HepG2 (cell line): Measurements from ENCODE around the gene PRELID1. TPM values are rescaled to one million over a fixed set of nuclear protein-coding genes. Genes with fewer than 3 reads are reported as not detected.

Source experiments
- ATAC-seq: fragments of 200-7000 bp; cut with Tn5 transposase; 3 replicates; pipeline ENCODE4 v1.9.1; 2020; ENCODE audit warnings: mild to moderate bottlenecking, moderate library complexity
- BruUV-seq: library from RNA; stranded (reverse); fragments of 400-500 nt; replicated peaks from 2 replicates; lab custom pipeline; 2021; lab: Mats Ljungman, UMichigan
- CTCF ChIA-PET: fragments of 300-600 bp; formaldehyde crosslinking; extraction: SDS; loops from one replicate; lab custom pipeline; 2021; ENCODE audit warnings: low total read pairs, inconsistent platforms, low intra/inter-chr PET ratio; lab: Yijun Ruan, JAX
- POLR2A ChIA-PET: fragments of 350-600 bp; sonication (Branson Sonifier 250); formaldehyde crosslinking; loops from one replicate; lab custom pipeline; 2020; ENCODE audit warnings: antibody characterized with exemption, inconsistent platforms; lab: Yijun Ruan, JAX
- DNase-seq: peaks from one replicate; pipeline ENCODE4 v3.0.0-alpha.2; 2015; ENCODE audit warnings: low spot score
- FAIRE-seq: peaks from 3 replicates; lab custom pipeline; 2011; peaks lifted over from hg19 to GRCh38; lab: Jason Lieb, UNC
- H2AFZ ChIP-seq: one replicate; pipeline ENCODE4 v1.6.1; 2011; ENCODE audit warnings: low read length, inconsistent platforms
- H3K27ac ChIP-seq: fragments of 300-600 bp; 3 replicates; pipeline ENCODE4 v1.8.0; 2011; ENCODE audit warnings: mixed run types, mild to moderate bottlenecking, mixed read lengths, low read length, inconsistent platforms; ENCODE audit not compliant: insufficient read depth; ENCODE audit errors: extremely low read length
- H3K27me3 ChIP-seq, 2 experiments: fragments of 200-600 bp in 1 of 2; 2 replicates in 1 of 2; 3 replicates in 1 of 2; pipeline versions ENCODE4 v1.6.0 to v1.8.0; 2011; ENCODE audit warnings: low read length in 2 of 2, mild to moderate bottlenecking in 2 of 2, moderate library complexity in 2 of 2, inconsistent platforms in 1 of 2; ENCODE audit not compliant: insufficient read depth in 2 of 2, control insufficient read depth in 1 of 2
- H3K36me3 ChIP-seq, 2 experiments: fragments of 200-600 bp in 1 of 2; replicated peaks in 1 of 2; 2 replicates in 1 of 2; 3 replicates in 1 of 2; pipeline versions ENCODE4 v1.5.1 to v1.8.0; 2011; ENCODE audit warnings: low read length in 2 of 2, inconsistent platforms in 1 of 2; ENCODE audit not compliant: insufficient read depth in 2 of 2, control insufficient read depth in 1 of 2
- H3K4me1 ChIP-seq: 2 replicates; pipeline ENCODE4 v1.5.1; 2012; ENCODE audit warnings: low read length, inconsistent platforms; ENCODE audit not compliant: insufficient read depth
- H3K4me2 ChIP-seq: 2 replicates; pipeline ENCODE4 v1.6.0; 2011; ENCODE audit warnings: low read depth, low read length, inconsistent platforms
- H3K4me3 ChIP-seq, 3 experiments: fragments of 200-600 bp in 1 of 3; sonication (generic), shearing (Covaris generic) in 1 of 3; replicated peaks in 1 of 3; 2 replicates each; pipeline ENCODE4 v1.5.1; 2011 to 2016; ENCODE audit warnings: low read length in 3 of 3, inconsistent platforms in 2 of 3, low read depth in 2 of 3, mild to moderate bottlenecking in 2 of 3, control low read depth in 1 of 3, mixed read lengths in 1 of 3; ENCODE audit not compliant: insufficient read depth in 1 of 3
- H3K79me2 ChIP-seq: one replicate; pipeline ENCODE4 v1.6.1; 2011; ENCODE audit warnings: low read length, inconsistent platforms; ENCODE audit not compliant: insufficient read depth
- H3K9ac ChIP-seq: 2 replicates; pipeline ENCODE4 v1.6.0; 2011; ENCODE audit warnings: mild to moderate bottlenecking, low read depth, low read length, inconsistent platforms; ENCODE audit not compliant: insufficient read depth
- H3K9me3 ChIP-seq: 2 replicates; pipeline ENCODE4 v1.5.1; 2012; ENCODE audit warnings: mild to moderate bottlenecking, low read length
- H4K20me1 ChIP-seq: 2 replicates; pipeline ENCODE4 v1.6.0; 2011; ENCODE audit warnings: inconsistent platforms, mild to moderate bottlenecking, low read length, moderate library complexity; ENCODE audit not compliant: insufficient read depth
- ARNT2 ChIP-seq: sonication (generic); formaldehyde crosslinking; IDR thresholded peaks from 2 replicates; pipeline ENCODE4 v1.8.0; 2022; ENCODE audit warnings: mild to moderate bottlenecking, low read depth, missing genetic modification reagents, moderate library complexity
- ATF7 ChIP-seq, 2 experiments: fragments of 450-650 bp in 1 of 2; sonication (generic) in 1 of 2; formaldehyde crosslinking in 1 of 2; IDR thresholded peaks; 2 replicates each; pipeline versions ENCODE4 v1.4.0 to v1.6.1; 2016 to 2020; ENCODE audit warnings: antibody characterized with exemption in 1 of 2, mild to moderate bottlenecking in 1 of 2, missing genetic modification reagents in 1 of 2
- EED ChIP-seq: sonication (generic); formaldehyde crosslinking; IDR thresholded peaks from 2 replicates; pipeline ENCODE4 v1.5.0; 2020; ENCODE audit warnings: mild to moderate bottlenecking, missing genetic modification reagents
- GPBP1L1 ChIP-seq: sonication (generic); formaldehyde crosslinking; IDR thresholded peaks from 2 replicates; pipeline ENCODE4 v1.5.0; 2020; ENCODE audit warnings: mild to moderate bottlenecking, missing genetic modification reagents
- MNT ChIP-seq: fragments of 450-650 bp; IDR thresholded peaks from 2 replicates; pipeline ENCODE4 v1.6.1; 2016
- POGZ ChIP-seq: sonication (generic); formaldehyde crosslinking; IDR thresholded peaks from 2 replicates; pipeline ENCODE4 v1.4.0; 2020; ENCODE audit warnings: mild to moderate bottlenecking, missing genetic modification reagents
- SP4 ChIP-seq: sonication (generic); formaldehyde crosslinking; IDR thresholded peaks from 2 replicates; pipeline ENCODE4 v1.8.1; 2023; ENCODE audit warnings: mild to moderate bottlenecking, missing genetic modification reagents
- THAP9 ChIP-seq: sonication (generic); formaldehyde crosslinking; IDR thresholded peaks from 2 replicates; pipeline ENCODE4; 2020; ENCODE audit warnings: missing genetic modification reagents, mild to moderate bottlenecking, borderline replicate concordance
- ZNF652 ChIP-seq: IDR thresholded peaks from 2 replicates; pipeline ENCODE4 v1.6.1; 2016; ENCODE audit warnings: low read depth, borderline replicate concordance
- ZNF740 ChIP-seq: sonication (generic); formaldehyde crosslinking; IDR thresholded peaks from 2 replicates; pipeline ENCODE4 v1.4.0; 2020; ENCODE audit warnings: missing genetic modification reagents
- WGBS: methylation state at CpG from one replicate; pipeline ENCODE4 v1.1.6; 2017; ENCODE audit warnings: low lambda C conversion rate; 5-methylcytosine and 5-hydroxymethylcytosine counted together
- in situ Hi-C: cut with HindIII; loops from 2 replicates; pipeline ENCODE4 v1.10.0; 2017; ENCODE audit warnings: low pct_unique_long_range_greater_than_20kb; ENCODE audit not compliant: extremely low pct_ligation_motif_present
- intact Hi-C: fragments of 100-400 bp; cut with micrococcal nuclease; formaldehyde crosslinking; loops from one replicate; pipeline ENCODE4 v1.10.0; 2022; ENCODE audit not compliant: unreplicated experiment
- polyA plus RNA-seq, 8 experiments: library from polyadenylated mRNA; depleted of rRNA in 3 of 8; stranded (reverse) in 7 of 8; unstranded in 1 of 8; fragments of >200 nt; fragmentation: Illumina TruSeq in 4 of 8; extraction: Trizol in 4 of 8; gene quantifications; 2 replicates each; pipeline versions ENCODE4 v1.2.1 to v1.2.3, GENCODE V29; 2011 to 2016; ENCODE audit warnings: low read depth in 4 of 8, missing spikeins in 1 of 8, mixed read lengths in 1 of 8; ENCODE audit not compliant: insufficient read depth in 1 of 8
- total RNA-seq, 5 experiments: library from RNA; depleted of rRNA; stranded (reverse); fragments of >200 nt; fragmentation: Illumina TruSeq; extraction: Trizol; gene quantifications; 2 replicates each; pipeline ENCODE4 v1.2.3, GENCODE V29; 2016; ENCODE audit warnings: low read depth in 1 of 5

Gene PRELID1
- total and polyA plus RNA-seq, 2 of the 13 experiments (the other 11 are each of a cell fraction or from before 2014, with no cell fraction given) = 250 to 271 TPM

- no peak overlapping the region for H3K4me2 ChIP-seq
- no peak overlapping the region for H3K4me3 ChIP-seq
- peaks cover 14 to 47% of the 10 kb centered on the region in 2 experiments for H3K36me3 ChIP-seq
- TF ChIP-seq POGZ (CRISPR knock-in tag) (no peak), SP4 (CRISPR knock-in tag) (0 out of 2 replicates have a peak, but pooled peaks have one; percentile 6), ATF7 (IDR thresholded peaks at IDR 0.05) (0 out of 2 replicates have a peak, but pooled peaks have one; percentile 8), ATF7 (CRISPR knock-in tag; IDR thresholded peaks at IDR 0.05) (no peak)
- intact Hi-C loops = loop anchor here (5.0 kb wide), 1 partner anchor 119 kb away; the partner anchor contains the start of gene PRR7
- POLR2A ChIA-PET = interaction anchor here (0.9 to 2.7 kb wide), 5 partner anchors 24 to 126 kb away, joined by 3 to 31 read pairs (median 9); partner anchors contain the start of gene LMAN2
- no peaks in the 10 kb centered on the region for H4K20me1 ChIP-seq
- in situ Hi-C loops = no loop called here
- H3K79me2 ChIP-seq = peaks cover 8% of the 10 kb centered on the region
- H3K27ac ChIP-seq = peak overlapping the region; percentile 83
- H3K9ac ChIP-seq = peak overlapping the region; percentile 61; the same call in 1 of the 2 replicates
- no TSS peak for BruUV-seq
- no peak for FAIRE-seq
- WGBS = 96% methylated on average over 19 of the region's 19 CpGs
- CTCF ChIA-PET = no interaction called here
- ATAC-seq = no peak
- no peak for DNase-seq
- no peak overlapping the region for H2AFZ ChIP-seq
- H3K27me3 ChIP-seq = no peaks in the 10 kb centered on the region
- no peaks in the 10 kb centered on the region for H3K9me3 ChIP-seq
- H3K4me1 ChIP-seq = peaks cover 52% of the 10 kb centered on the region
Observed at GRCh38 chr5:177328545-177329231, 25.1 kb downstream of the PRELID1 start.

GRCh38 chr5:177329883-177330282 lies 26.3 kb downstream of the PRELID1 start:
- no peaks in the 10 kb centered on the region for H4K20me1 ChIP-seq
- ChIA-PET POLR2A (no interaction called here), CTCF (no interaction called here)
- H3K9ac ChIP-seq = no peak overlapping the region
- H3K36me3 ChIP-seq = peaks cover 24 to 53% of the 10 kb centered on the region in 2 experiments
- no peak overlapping the region for H3K4me2 ChIP-seq
- peaks cover 4% of the 10 kb centered on the region for H3K79me2 ChIP-seq
- intact Hi-C loops (loop anchor here (5.0 kb wide), 1 partner anchor 117 kb away; the partner anchor contains the start of gene PRR7), in situ Hi-C loops (no loop called here)
- H2AFZ ChIP-seq = no peak overlapping the region
- no peak overlapping the region for H3K4me3 ChIP-seq
- H3K27me3 ChIP-seq = no peaks in the 10 kb centered on the region
- BruUV-seq = no TSS peak
- WGBS = 100% methylated on average over 6 of the region's 6 CpGs
- no peak for DNase-seq
- no peak for FAIRE-seq
- peaks cover 40% of the 10 kb centered on the region for H3K4me1 ChIP-seq
- no peak for ATAC-seq
- no peak overlapping the region for H3K27ac ChIP-seq
- H3K9me3 ChIP-seq = no peaks in the 10 kb centered on the region
- TF ChIP-seq ZNF652 (CRISPR knock-in tag) = no peak
- no peak for TF ChIP-seq EED
- TF ChIP-seq ARNT2 (CRISPR knock-in tag) = no peak
- no peak for TF ChIP-seq THAP9 (CRISPR knock-in tag)
- TF ChIP-seq MNT = no peak
- no peak for TF ChIP-seq GPBP1L1 (CRISPR knock-in tag)
- TF ChIP-seq ZNF740 = no peak
